ENCODE results near the gene PFKFB3. TPM values are rescaled to one million over a fixed set of nuclear protein-coding genes. Genes with fewer than 3 reads are reported as not detected.

Gene PFKFB3
- polyA plus RNA-seq, 3 donors, result 12.2 to 101 (median 15.8) TPM

DNA sequence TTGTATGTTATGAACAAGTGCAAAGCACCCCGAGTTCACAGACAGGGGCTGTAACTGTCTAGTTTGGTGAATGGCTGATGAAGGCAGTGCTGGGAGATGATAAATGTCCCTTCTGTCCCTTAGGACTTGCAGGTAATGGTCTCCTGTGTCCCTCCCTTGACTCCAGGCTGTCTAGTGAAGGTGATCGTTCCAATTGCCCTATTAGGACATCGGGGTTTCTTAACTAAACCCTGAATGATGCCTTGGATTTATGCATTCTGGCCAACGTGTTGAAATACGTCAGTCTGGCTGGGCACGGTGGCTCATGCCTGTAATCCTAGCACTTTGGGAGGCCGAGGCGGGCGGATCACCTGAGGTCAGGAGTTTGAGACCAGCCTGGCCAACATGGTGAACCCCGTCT, 69.4 kb downstream of the PFKFB3 start:
- H3K27ac ChIP-seq (ENCODE audit: low read depth in 1 of 2, low read length in 2 of 2), result no peak overlapping the region

DNA sequence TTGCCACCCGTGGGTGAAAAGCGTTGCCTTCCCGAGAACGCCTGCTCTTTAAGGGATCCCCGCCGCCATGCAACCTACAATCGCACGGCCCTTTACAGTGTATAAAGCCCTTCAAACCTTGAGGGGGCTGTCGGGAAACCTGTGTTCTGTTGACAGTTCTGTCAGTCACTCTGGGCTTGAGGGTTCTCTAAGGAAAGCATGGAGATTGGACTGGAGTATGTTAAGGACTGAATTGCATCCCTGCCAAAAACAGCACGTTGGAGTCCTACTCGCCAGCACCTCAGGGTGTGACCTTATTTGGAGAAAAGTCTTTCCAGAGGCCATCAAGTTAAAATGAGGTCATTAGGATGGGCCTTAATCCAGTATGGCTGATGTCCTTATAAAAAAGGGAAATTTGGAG, 70.6 kb downstream of the PFKFB3 start:
- Histone ChIP-seq H2AFZ (ENCODE audit: insufficient read depth, low read depth, low read length, poor library complexity, severe bottlenecking) (no peak overlapping the region), H3K27me3 (ENCODE audit: control insufficient read depth in 2 of 2, insufficient read depth in 2 of 2, low read length in 2 of 2) (no peaks in the 10 kb centered on the region), H3K4me2 (replicated peaks; ENCODE audit: extremely low read depth, low read length, poor library complexity, severe bottlenecking) (no peak overlapping the region), H3K27ac (ENCODE audit: low read depth in 1 of 2, low read length in 2 of 2) (peak overlapping the region in 1 of 2 donors; percentile 98), H3K4me1 (ENCODE audit: control insufficient read depth in 1 of 2, insufficient read depth in 2 of 2, low read length in 2 of 2) (peaks cover 41 to 47% of the 10 kb centered on the region in 2 donors), H3K4me3 (replicated peaks in 1 of 3; ENCODE audit: low read depth in 2 of 3, low read length in 3 of 3) (no peak overlapping the region), H3K79me2 (ENCODE audit: insufficient read depth, low read length) (no peaks in the 10 kb centered on the region), H3K9ac (ENCODE audit: insufficient read depth, low read length, poor library complexity, severe bottlenecking) (no peak overlapping the region), H3K9me3 (replicated peaks in 1 of 2; ENCODE audit: control insufficient read depth in 1 of 2, insufficient read depth in 1 of 2, low read length in 2 of 2) (peaks cover 0 to 3% of the 10 kb centered on the region in 2 donors), H4K20me1 (ENCODE audit: insufficient read depth, low read length) (no peaks in the 10 kb centered on the region), H3K36me3 (replicated peaks in 1 of 2; ENCODE audit: control insufficient read depth in 1 of 2, insufficient read depth in 2 of 2, low read length in 2 of 2) (no peaks in the 10 kb centered on the region)
- H3K27ac Mint-ChIP-seq, result peak overlapping the region; percentile 97 to 100 (median 99)
- H3K27me3 Mint-ChIP-seq (ENCODE audit: low read depth in 3 of 3), result peaks cover 1 to 10% (median 7%) of the 10 kb centered on the region in 3 donors
- H3K36me3 Mint-ChIP-seq, result peaks cover 3 to 14% of the 10 kb centered on the region in 2 donors
- WGBS (ENCODE audit: insufficient coverage), result 95% methylated on average over 11 of the region's 11 CpGs
- H3K4me1 Mint-ChIP-seq, result peaks cover 55% of the 10 kb centered on the region
- intact Hi-C loops (cut with micrococcal nuclease), result loop anchor here in 1 of 2 donors (5.0 to 10.0 kb wide), 2 partner anchors 36 to 911 kb away; no protein-coding TSS in a partner anchor
- TF ChIP-seq, protein P1, sequence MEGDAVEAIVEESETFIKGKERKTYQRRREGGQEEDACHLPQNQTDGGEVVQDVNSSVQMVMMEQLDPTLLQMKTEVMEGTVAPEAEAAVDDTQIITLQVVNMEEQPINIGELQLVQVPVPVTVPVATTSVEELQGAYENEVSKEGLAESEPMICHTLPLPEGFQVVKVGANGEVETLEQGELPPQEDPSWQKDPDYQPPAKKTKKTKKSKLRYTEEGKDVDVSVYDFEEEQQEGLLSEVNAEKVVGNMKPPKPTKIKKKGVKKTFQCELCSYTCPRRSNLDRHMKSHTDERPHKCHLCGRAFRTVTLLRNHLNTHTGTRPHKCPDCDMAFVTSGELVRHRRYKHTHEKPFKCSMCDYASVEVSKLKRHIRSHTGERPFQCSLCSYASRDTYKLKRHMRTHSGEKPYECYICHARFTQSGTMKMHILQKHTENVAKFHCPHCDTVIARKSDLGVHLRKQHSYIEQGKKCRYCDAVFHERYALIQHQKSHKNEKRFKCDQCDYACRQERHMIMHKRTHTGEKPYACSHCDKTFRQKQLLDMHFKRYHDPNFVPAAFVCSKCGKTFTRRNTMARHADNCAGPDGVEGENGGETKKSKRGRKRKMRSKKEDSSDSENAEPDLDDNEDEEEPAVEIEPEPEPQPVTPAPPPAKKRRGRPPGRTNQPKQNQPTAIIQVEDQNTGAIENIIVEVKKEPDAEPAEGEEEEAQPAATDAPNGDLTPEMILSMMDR (IDR thresholded peaks at IDR 0.05), result no peak
- peaks cover 2 to 10% (median 7%) of the 10 kb centered on the region in 7 donors for H3K9me3 Mint-ChIP-seq
- no peak overlapping the region for H3K4me3 Mint-ChIP-seq
- no peak for DNase-seq

More for the DNA sequence above, 69.4 kb downstream of the PFKFB3 start:
- no peaks in the 10 kb centered on the region for H3K9me3 Mint-ChIP-seq
- 98% methylated on average over 6 of the region's 10 CpGs for WGBS (ENCODE audit: insufficient coverage)
- no peak overlapping the region for H3K4me3 Mint-ChIP-seq
- H3K27ac Mint-ChIP-seq, result peak overlapping the region in 4 of 7 donors; percentile 11 to 100 (median 52)
- no peak overlapping the region for H3K4me3 ChIP-seq (replicated peaks in 1 of 3; ENCODE audit: low read depth in 2 of 3, low read length in 3 of 3)
- peaks cover 0 to 14% of the 10 kb centered on the region in 2 donors for H3K36me3 Mint-ChIP-seq
- no peaks in the 10 kb centered on the region for H4K20me1 ChIP-seq (ENCODE audit: insufficient read depth, low read length)
- no peaks in the 10 kb centered on the region for H3K27me3 ChIP-seq (ENCODE audit: control insufficient read depth in 2 of 2, insufficient read depth in 2 of 2, low read length in 2 of 2)
- H3K9ac ChIP-seq (ENCODE audit: insufficient read depth, low read length, poor library complexity, severe bottlenecking), result no peak overlapping the region
- H3K9me3 ChIP-seq (replicated peaks in 1 of 2; ENCODE audit: control insufficient read depth in 1 of 2, insufficient read depth in 1 of 2, low read length in 2 of 2), result no peaks in the 10 kb centered on the region
- H3K4me1 Mint-ChIP-seq, result peaks cover 64% of the 10 kb centered on the region
- intact Hi-C loops (cut with micrococcal nuclease), result loop anchor here in 1 of 2 donors (5.0 to 10.0 kb wide), 2 partner anchors 35 to 913 kb away; no protein-coding TSS in a partner anchor
- no peak overlapping the region for H3K4me2 ChIP-seq (replicated peaks; ENCODE audit: extremely low read depth, low read length, poor library complexity, severe bottlenecking)
- peaks cover 0 to 10% (median 7%) of the 10 kb centered on the region in 3 donors for H3K27me3 Mint-ChIP-seq (ENCODE audit: low read depth in 3 of 3)
- TF ChIP-seq, protein P1 (IDR thresholded peaks at IDR 0.05), result no peak
- no peak overlapping the region for H2AFZ ChIP-seq (ENCODE audit: insufficient read depth, low read depth, low read length, poor library complexity, severe bottlenecking)
- H3K79me2 ChIP-seq (ENCODE audit: insufficient read depth, low read length), result no peaks in the 10 kb centered on the region
- peaks cover 52 to 58% of the 10 kb centered on the region in 2 donors for H3K4me1 ChIP-seq (ENCODE audit: control insufficient read depth in 1 of 2, insufficient read depth in 2 of 2, low read length in 2 of 2)
- no peak for DNase-seq
- no peaks in the 10 kb centered on the region for H3K36me3 ChIP-seq (replicated peaks in 1 of 2; ENCODE audit: control insufficient read depth in 1 of 2, insufficient read depth in 2 of 2, low read length in 2 of 2)
